Activated CD4-positive, alpha-beta T cell treated with anti-CD3 and anti-CD28 coated beads, Interleukin-2, amount 50 U/mL, for 24 hours (primary cell): ENCODE data around the gene GPR45.

Source experiments
- DNase-seq, 2 donors: peaks; one replicate each; pipeline ENCODE4 v3.0.0-alpha.2; 2020; ENCODE audit warnings: low read depth in 1 of 2, low spot score in 1 of 2

Gene GPR45

DNA sequence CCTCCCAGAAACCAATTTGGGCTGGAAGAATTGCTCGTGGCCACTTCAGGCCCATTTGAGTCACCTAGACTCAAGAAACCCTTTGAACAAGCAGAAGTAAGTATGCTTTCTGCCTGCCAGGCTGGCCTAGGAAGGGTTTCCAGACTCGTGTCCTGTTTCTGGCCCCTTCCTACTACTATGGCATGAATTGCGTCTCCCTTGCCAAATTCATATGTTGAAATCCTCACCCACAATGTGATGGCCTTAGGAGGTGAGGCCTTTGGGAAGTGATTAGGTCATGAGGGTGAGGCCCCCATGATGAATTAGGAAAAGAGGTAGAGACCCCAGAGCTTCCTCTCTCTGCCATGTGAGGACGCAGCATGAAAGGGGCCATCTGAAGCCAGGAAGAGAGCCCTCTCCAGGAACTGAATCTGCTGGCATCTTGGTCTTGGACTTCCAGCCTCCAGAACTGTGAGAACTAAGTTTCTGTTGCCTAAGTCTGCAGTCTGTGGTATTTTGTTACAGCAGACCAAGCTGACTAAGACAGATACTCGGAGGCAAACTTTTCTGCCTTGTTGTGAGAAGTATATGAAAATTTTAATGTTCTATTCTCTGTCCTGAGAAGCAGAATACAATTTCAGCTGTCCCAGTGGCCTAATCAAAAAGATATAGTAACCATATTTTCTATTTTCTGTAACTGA lies 13.1 kb downstream of the GPR45 start:
- no peak for DNase-seq

DNA sequence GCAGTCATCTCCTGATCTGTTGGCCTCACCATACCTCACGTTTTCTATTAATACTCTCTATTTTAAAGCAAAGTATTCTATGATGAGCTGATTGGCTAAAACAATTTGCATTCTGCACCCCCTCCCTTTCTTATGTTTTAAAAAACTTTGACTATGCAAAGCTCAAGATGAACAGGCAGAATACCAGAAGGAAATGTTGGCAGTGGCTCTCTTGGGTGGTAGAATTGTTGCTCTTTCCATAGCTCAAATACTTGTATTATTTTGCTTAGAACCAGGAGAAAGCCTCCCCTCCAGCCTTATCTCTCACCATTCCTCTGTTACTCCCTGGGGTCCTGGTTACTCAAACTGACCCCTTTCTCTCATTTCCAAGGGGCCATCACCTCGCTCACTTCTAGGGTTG lies 14.4 kb downstream of the GPR45 start:
- no peak for DNase-seq

DNA sequence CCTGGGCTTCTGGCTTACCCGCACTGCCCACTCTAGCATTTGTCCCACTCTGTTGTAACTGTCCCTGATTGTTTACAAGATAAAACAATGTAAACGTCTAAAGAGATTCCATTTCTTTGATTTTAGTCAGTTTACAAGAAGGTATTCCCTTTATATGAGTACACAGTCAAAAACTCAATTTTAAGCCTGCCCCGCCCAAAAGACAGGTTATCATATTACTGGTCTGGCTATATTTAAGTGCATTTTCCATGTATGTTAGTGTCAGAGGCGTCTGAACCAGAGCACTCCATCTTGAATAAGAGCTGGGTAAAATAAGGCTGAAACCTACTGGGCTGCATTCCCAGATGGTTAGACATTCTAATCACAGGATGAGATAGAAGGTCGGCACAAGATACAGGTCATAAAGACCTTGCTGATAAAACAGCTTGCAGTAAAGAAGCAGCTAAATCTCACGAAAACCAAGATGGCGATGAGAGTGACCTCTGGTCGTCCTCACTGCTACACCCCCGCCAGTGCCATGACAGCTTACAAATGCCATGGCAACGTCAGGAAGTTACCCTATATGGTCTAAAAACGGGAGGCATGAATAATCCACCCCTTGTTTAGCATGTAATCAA lies 15.0 kb downstream of the GPR45 start:
- no peak for DNase-seq

DNA sequence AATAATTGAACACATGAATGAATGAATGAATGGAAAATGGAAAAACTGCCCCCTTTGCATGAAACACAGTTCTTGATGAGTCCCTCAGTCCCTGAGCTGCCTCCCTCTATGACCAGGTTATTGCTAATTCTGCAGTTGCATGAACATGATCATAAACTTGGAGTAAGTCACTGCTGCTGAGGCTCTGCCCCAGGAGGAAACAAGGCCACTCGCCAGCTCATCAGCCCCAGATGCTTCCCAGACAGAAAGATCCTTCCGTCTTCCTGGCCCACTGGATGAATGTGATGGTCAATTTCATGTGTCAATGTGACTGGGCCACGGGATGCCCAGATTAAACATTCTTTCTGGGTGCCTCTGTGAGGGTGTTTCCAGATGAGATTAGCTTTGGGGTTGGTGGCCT lies 16.4 kb downstream of the GPR45 start:
- no peak for DNase-seq

- DNase-seq: no peak
Observed at GRCh38 chr2:105258835-105259350, 17.4 kb downstream of the GPR45 start.

DNA sequence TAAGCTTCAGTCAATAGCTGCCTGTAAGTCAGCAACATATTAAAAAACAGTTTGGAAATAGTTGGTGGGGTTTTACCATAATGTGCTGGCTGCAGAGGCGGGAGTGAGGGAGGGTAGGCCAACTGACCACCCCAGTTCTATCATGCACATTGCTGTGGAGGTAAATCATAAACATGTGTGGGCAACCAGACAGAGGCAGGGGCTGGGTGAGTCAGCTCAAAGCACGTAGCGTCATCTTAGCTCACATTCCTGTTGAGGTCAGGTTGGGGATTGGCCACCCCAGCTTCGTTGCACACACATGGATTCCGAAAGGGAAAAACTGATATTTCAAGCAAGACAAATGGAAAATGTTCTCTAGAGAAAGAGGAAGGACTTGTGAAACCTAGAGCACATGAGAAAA lies 19.5 kb downstream of the GPR45 start:
- DNase-seq: no peak

DNA sequence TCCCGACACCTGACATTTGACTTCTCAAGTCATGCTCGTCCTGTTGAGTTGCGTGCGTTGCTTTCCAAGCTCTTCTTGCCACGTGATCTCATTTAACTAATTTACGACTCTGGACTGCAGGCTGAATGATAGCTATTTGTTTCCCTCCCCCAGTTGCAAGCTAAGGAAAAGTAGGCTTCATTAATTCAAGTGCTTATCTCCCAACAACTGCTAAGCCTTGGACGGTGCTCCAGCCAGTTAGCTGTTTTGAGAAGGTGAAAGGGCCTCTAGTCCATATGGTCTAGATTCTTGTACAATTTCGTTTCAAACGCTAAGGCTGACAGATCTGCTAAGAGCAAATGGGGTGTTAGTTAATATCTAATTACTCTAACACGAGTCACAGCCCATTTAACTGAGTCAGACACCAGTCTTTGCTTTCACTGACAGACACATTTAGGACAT lies 21.1 kb downstream of the GPR45 start:
- DNase-seq: no peak

DNA sequence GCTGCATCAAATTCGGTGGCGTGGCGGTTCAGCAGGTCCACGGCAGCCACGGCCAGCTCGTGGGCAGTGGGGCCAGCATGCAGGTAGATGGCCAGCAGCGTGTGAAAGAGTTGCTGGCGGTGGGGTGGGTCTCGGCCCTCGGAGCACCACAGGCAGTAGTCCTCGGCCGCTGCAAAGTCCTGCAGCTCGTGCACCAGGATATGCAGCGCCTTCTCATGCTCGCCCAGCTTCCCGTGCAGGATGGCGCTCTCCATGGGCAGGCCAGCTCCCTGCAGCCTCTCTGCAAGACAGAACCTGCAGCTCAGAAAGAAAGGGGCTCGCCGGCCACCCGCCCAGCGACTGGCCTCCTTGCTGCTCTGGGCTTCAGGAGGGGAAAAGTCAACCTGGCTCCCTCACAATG lies 27.9 kb downstream of the GPR45 start:
- no peak for DNase-seq

- DNase-seq: no peak
Observed at GRCh38 chr2:105271393-105272045, 30.0 kb downstream of the GPR45 start.

- no peak for DNase-seq
Observed at GRCh38 chr2:105272176-105272575, 30.6 kb downstream of the GPR45 start.

GRCh38 chr2:105274046-105274445 lies 32.5 kb downstream of the GPR45 start:
- no peak for DNase-seq

GRCh38 chr2:105278654-105279053 lies 37.1 kb downstream of the GPR45 start:
- DNase-seq: no peak

GRCh38 chr2:105279126-105279525 lies 37.6 kb downstream of the GPR45 start:
- no peak for DNase-seq

- no peak for DNase-seq
Observed at GRCh38 chr2:105280281-105280680, 38.7 kb downstream of the GPR45 start.

DNA sequence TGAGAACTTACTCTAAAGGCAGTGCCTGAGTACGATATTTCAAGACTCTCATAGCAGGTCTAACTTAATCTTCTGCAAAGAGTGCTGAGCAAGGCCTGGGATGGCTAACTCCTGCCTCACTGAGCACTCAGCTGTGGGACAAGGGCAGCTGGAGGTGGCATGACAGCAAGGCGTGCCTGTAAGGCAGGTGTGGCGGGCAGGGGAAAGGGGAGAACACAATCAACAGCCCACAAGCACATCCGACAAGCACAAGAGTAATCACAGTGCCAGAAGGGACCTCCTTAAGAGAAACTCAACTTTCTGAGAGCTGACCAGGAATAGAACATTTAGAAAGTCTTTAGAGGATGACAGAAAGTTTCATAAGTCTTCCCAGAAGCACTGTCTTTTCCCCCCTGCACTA lies 42.0 kb downstream of the GPR45 start:
- DNase-seq: no peak

GRCh38 chr2:105287692-105288091 lies 46.1 kb downstream of the GPR45 start:
- no peak for DNase-seq

DNA sequence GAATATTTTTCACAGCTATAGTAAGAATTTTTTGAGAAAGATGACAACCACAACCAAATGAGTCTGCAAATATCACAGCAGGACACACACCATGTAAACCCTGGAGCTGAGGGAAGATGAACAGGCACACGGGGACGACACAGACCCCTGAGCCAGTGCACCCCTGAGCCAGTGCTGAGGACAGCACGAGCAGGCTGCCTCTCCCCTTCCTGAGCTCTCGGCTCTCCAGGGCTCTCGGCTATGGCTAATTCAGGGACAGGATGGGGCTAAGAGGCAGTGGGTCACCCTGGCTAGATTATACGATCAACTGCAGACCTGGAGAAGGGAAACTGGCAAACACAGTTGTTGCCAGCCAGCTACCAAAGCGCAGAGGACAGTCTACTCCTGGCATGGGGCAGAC lies 46.6 kb downstream of the GPR45 start:
- DNase-seq: no peak

DNA sequence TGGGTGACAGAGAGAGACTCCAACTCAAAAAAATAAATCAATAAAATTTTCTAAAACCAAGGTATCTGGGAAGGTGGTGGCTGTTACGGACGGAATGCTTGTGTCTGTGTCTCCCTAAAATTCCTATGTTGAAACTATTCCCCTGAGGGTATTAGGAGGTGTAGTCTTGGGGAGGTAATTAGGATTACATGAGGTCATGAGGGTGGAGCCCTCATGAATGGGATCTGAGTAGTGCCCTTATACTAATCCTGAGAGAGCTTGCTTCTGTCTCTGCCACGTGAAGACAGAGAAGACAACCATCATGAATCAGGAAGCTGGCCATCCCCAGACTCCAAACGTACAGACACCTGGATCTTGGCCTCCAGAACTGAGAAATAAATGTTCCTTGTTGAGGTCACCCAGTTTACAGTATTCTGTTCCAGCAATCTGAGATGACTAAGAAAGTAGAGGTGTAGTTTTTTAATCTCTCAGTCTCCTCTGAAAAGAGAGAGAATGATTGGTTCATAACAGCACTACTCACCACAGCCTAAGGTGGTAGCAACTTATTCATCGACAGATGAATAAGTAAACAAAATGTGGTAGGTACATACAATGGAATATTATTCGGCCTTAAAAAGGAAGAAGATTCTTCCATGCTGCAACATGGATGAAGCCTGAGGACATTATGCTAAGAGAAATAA lies 49.6 kb downstream of the GPR45 start:
- no peak for DNase-seq

- no peak for DNase-seq
Observed at GRCh38 chr2:105291981-105292380, 50.4 kb downstream of the GPR45 start.
